ENCODE results near the gene EMC6. TPM values are rescaled to one million over a fixed set of nuclear protein-coding genes. Genes with fewer than 3 reads are reported as not detected.

EMC6 gene
- total and polyA plus RNA-seq, 2 of the 13 experiments (the other 11 are each of a cell fraction or from before 2014, with no cell fraction given), result 45.1 to 47.7 TPM

GRCh38 chr17:3635474-3636153 is 33.0 kb upstream of the EMC6 start (continued):
- no peak for TF ChIP-seq ZNF407 (CRISPR knock-in tag; IDR thresholded peaks at IDR 0.05; ENCODE audit: not compliant biosample characterization)
- peak; percentile 42 for TF ChIP-seq RAD21 (CRISPR knock-in tag; IDR thresholded peaks at IDR 0.05)
- no peak for TF ChIP-seq TEF (CRISPR knock-in tag; IDR thresholded peaks at IDR 0.05)
- TF ChIP-seq ARHGAP35 (CRISPR knock-in tag; IDR thresholded peaks at IDR 0.05; ENCODE audit: borderline replicate concordance), result no peak
- no peak for TF ChIP-seq ZFP36L1 (CRISPR knock-in tag; IDR thresholded peaks at IDR 0.05)
- no peak for TF ChIP-seq ETS1 (CRISPR knock-in tag; IDR thresholded peaks at IDR 0.05)
- no peak for TF ChIP-seq ZNF552 (CRISPR knock-in tag; IDR thresholded peaks at IDR 0.05; ENCODE audit: borderline replicate concordance)
- TF ChIP-seq ZNF670 (CRISPR knock-in tag; IDR thresholded peaks at IDR 0.05; ENCODE audit: borderline replicate concordance), result no peak
- TF ChIP-seq SMAD9 (CRISPR knock-in tag; IDR thresholded peaks at IDR 0.05), result no peak; the same call in 1 of the 2 replicates
- TF ChIP-seq ZNF121 (CRISPR knock-in tag; IDR thresholded peaks at IDR 0.05), result 0 out of 2 replicates have a peak, but pooled peaks have one; percentile 8
- TF ChIP-seq ETV6 (CRISPR knock-in tag; conservative IDR thresholded peaks at IDR 0.05), result no peak
- no peak for TF ChIP-seq ZNF30 (CRISPR knock-in tag; IDR thresholded peaks at IDR 0.05)
- TF ChIP-seq ZNF850 (CRISPR knock-in tag; conservative IDR thresholded peaks at IDR 0.05), result no peak
- no peak for TF ChIP-seq CREM (IDR thresholded peaks at IDR 0.05)
- TF ChIP-seq CREM (CRISPR knock-in tag; IDR thresholded peaks at IDR 0.05), result no peak
- no peak for TF ChIP-seq RNF219 (CRISPR knock-in tag; IDR thresholded peaks at IDR 0.05)
- no peak; the same call in 1 of the 2 replicates for TF ChIP-seq MED1 (CRISPR knock-in tag; IDR thresholded peaks at IDR 0.05)

Measured in HepG2 (cell line).